Head of caudate nucleus (tissue), 42 donors: ENCODE results near the gene EIF4G3.
"Not testable (repeated sequence)": the region's sequence is repeated elsewhere in the genome, so short reads cannot be mapped to it uniquely, and the experiment has no call there.

Experiments used
- DNase-seq, 42 donors: peaks; one replicate each; pipeline versions ENCODE4 v3.0.0 to v3.0.0-alpha.2; 2020 to 2021; ENCODE audit warnings: mixed read lengths in 7 of 42
- intact Hi-C: fragments of 100-400 bp; cut with DNase I; formaldehyde crosslinking; loops from one replicate; pipeline ENCODE4 v1.15.0; 2022

The EIF4G3 gene

DNA sequence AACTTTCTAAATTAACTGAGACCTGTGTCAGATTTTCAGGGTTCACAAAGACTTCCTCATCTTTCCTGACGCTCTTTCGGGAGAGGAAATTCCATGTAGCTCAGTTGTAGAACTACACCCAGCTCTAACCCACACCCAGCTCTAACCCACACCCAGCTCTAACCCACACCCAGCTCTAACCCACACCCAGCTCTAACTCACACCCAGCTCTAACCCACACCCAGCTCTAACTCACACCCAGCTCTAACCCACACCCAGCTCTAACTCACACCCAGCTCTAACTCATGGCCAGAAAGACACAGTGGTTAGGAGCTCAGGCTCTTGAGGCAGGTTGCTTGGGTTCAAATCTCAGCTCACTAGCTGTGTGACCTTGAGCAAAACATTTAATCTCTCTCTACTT is 14.1 kb upstream of the EIF4G3 start:
- DNase-seq, intact Hi-C loops: not testable (repeated sequence)

- intact Hi-C loops: no loop called here
- no peak for DNase-seq
These were observed 13.3 kb upstream of the EIF4G3 start for GRCh38 chr1:21189906-21190500.

GRCh38 chr1:21189421-21189820 is 12.7 kb upstream of the EIF4G3 start:
- intact Hi-C loops: no loop called here
- no peak for DNase-seq

- no peak for DNase-seq
- intact Hi-C loops: no loop called here
These were observed 11.5 kb upstream of the EIF4G3 start for GRCh38 chr1:21188235-21188634.

- DNase-seq: no peak
- intact Hi-C loops: no loop called here
These were observed 8.6 kb upstream of the EIF4G3 start for GRCh38 chr1:21185221-21185731.

- DNase-seq: peak in 2 of 42 donors; percentile 6 to 25
- intact Hi-C loops: no loop called here
These were observed 7.6 kb upstream of the EIF4G3 start for GRCh38 chr1:21184276-21184675.

GRCh38 chr1:21182181-21182731 is 5.6 kb upstream of the EIF4G3 start:
- DNase-seq: no peak
- intact Hi-C loops: no loop called here

GRCh38 chr1:21178271-21178670 is 1.6 kb upstream of the EIF4G3 start:
- DNase-seq: peak in 1 of 42 donors; percentile 23
- intact Hi-C loops: loop anchor here (10.0 kb wide), 1 partner anchor 393 kb away; the partner anchor contains the start of gene HP1BP3

DNA sequence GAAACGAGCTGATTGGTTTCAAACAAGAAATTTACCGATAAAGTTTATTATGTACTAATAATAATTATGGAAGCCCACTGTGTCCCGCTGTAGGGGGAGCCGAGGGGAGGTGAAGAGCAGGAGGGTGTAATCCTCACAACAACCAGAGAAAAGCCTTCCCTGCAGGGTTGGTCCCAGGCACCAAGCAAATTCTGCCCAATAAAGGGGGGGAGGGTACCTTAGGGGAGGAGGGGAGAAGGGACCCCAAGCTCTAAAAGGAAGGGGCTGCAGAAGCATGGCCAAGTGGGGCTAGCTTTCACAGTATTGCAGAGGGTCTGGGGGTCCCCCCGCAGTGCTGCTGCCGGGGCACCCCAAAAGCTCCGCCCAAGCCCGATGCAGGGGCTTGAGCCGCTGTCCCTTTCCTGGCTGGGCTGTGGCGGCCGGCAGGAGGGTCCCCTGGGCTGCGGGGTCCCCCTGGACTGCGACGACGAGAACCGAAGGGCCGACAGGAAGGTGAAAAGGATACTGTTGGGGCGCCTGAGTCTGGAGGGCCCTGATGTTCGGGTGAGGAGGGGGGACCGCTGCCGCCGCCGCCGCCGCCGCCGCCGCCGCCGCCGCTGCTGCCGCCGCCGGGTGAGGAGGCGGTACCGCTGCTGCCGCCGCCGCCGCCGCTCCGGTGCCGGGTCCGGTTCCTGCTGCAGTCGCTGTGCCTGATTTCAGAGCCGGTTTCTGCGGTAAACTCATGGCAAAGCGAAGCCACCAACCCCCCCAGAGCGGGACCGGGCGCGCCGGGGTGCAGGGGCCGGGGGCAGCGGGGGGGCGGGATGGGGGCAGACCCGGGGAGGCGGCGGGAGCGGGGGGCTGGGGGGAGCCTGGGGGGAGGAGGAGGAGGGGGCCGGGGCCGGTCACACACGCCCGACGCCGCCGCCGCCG is 771 bp downstream of the EIF4G3 start:
- intact Hi-C loops: loop anchor here (10.0 kb wide), 1 partner anchor 391 kb away; the partner anchor contains the start of gene HP1BP3
- peak in 39 of 42 donors; percentile 22 to 79 (median 57) for DNase-seq

GRCh38 chr1:21175324-21175669 is 1.4 kb downstream of the EIF4G3 start:
- intact Hi-C loops: loop anchor here (10.0 kb wide), 1 partner anchor 390 kb away; the partner anchor contains the start of gene HP1BP3
- peak in 17 of 42 donors; percentile 18 to 69 (median 41) for DNase-seq

- DNase-seq: peak in 2 of 42 donors; percentile 13 to 25
- intact Hi-C loops: loop anchor here (10.0 kb wide), 1 partner anchor 390 kb away; the partner anchor contains the start of gene HP1BP3
These were observed 1.9 kb downstream of the EIF4G3 start for GRCh38 chr1:21174654-21175323.

DNA sequence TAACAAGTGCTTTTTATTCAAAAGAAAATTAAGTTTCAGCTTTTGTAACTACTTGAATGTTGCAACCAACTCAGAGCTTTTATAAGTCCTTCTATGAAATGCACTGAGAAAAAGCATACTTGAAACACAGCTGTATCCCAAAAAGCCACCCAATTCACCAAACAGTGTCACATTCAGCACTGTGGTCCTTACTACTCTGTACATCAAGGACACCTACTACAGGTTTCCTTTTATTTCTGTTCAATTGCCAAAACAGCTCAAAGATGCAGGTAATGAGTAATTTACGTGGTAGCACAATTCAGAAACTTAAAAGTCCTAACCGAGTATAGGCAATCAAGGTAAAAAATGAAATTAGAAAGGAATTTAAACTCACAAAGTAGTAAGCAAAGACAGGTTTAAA is 2.5 kb downstream of the EIF4G3 start:
- peak in 1 of 42 donors; percentile 18 for DNase-seq
- intact Hi-C loops: loop anchor here (10.0 kb wide), 1 partner anchor 389 kb away; the partner anchor contains the start of gene HP1BP3

- intact Hi-C loops: loop anchor here (10.0 kb wide), 1 partner anchor 388 kb away; the partner anchor contains the start of gene HP1BP3
- peak in 1 of 42 donors; percentile 23 for DNase-seq
These were observed 3.6 kb downstream of the EIF4G3 start for GRCh38 chr1:21173096-21173495.

GRCh38 chr1:21170837-21171236 is 5.9 kb downstream of the EIF4G3 start:
- intact Hi-C loops: loop anchor here (10.0 kb wide), 1 partner anchor 386 kb away; the partner anchor contains the start of gene HP1BP3
- DNase-seq: peak in 7 of 42 donors; percentile 18 to 62 (median 39)

GRCh38 chr1:21168444-21168843 is 8.3 kb downstream of the EIF4G3 start:
- intact Hi-C loops: no loop called here
- peak in 1 of 42 donors; percentile 5 for DNase-seq

GRCh38 chr1:21165646-21166045 is 11.1 kb downstream of the EIF4G3 start:
- intact Hi-C loops: no loop called here
- DNase-seq: peak in 1 of 42 donors; percentile 21

DNA sequence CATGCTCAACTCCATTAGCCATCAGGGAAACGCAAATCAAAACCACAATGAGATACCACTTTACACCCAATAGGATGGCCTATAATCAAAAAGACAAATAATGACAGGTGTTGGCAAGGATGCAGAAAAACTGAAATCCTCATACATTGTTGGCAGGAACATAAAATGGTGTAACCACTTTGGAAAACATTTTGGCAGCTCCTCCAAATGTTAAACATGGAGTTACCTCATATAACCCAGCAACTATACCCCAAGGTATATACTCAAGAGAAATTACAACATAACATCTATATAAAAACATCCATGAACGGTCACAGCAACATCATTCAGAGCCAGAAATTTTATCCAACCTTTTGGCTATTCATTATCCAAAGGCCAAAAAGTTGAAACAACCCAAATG is 11.6 kb downstream of the EIF4G3 start:
- no peak for DNase-seq
- intact Hi-C loops: no loop called here

GRCh38 chr1:21164266-21164665 is 12.4 kb downstream of the EIF4G3 start:
- peak in 11 of 42 donors; percentile 27 to 65 (median 38) for DNase-seq
- intact Hi-C loops: no loop called here
